Bronchial epithelial cell (primary cell): ENCODE results near the gene MPST. TPM values are rescaled to one million over a fixed set of nuclear protein-coding genes. Genes with fewer than 3 reads are reported as not detected.

Source experiments
- DNase-seq: peaks from one replicate; pipeline ENCODE4 v3.0.0-alpha.2; 2010; ENCODE audit warnings: low read depth
- FAIRE-seq: peaks from 2 replicates; lab custom pipeline; 2011; peaks lifted over from hg19 to GRCh38; lab: Jason Lieb, UNC
- H3K27me3 ChIP-seq: 2 replicates; pipeline ENCODE4 v1.5.1; 2011; ENCODE audit warnings: low read length; ENCODE audit not compliant: control insufficient read depth, insufficient read depth
- H3K36me3 ChIP-seq: 2 replicates; pipeline ENCODE4 v1.5.1; 2011; ENCODE audit warnings: low read length; ENCODE audit not compliant: control insufficient read depth, insufficient read depth
- H3K4me3 ChIP-seq: 2 replicates; pipeline ENCODE4 v1.5.1; 2011; ENCODE audit warnings: mild to moderate bottlenecking, low read depth, low read length, control low read depth
- total RNA-seq: library from RNA; depleted of rRNA; stranded (reverse); fragments of >200 nt; gene quantifications from 2 replicates; pipeline ENCODE4 v1.2.1, GENCODE V29; 2014
- TF ChIP-seq, protein P1 (sequence below): IDR thresholded peaks from 2 replicates; pipeline ENCODE4 v1.5.1; 2011; ENCODE audit warnings: mild to moderate bottlenecking, moderate library complexity, low read length, control low read depth, inconsistent platforms; ENCODE audit not compliant: insufficient read depth, severe bottlenecking

Gene MPST
- total RNA-seq, 1 donor from 2014 or later = 121 TPM

GRCh38 chr22:37065180-37065579, 45.6 kb downstream of the MPST start:
- H3K4me3 ChIP-seq = no peak overlapping the region
- no peak for FAIRE-seq
- peaks cover 5% of the 10 kb centered on the region for H3K27me3 ChIP-seq
- DNase-seq = no peak
- H3K36me3 ChIP-seq = no peaks in the 10 kb centered on the region
- TF ChIP-seq, protein P1, sequence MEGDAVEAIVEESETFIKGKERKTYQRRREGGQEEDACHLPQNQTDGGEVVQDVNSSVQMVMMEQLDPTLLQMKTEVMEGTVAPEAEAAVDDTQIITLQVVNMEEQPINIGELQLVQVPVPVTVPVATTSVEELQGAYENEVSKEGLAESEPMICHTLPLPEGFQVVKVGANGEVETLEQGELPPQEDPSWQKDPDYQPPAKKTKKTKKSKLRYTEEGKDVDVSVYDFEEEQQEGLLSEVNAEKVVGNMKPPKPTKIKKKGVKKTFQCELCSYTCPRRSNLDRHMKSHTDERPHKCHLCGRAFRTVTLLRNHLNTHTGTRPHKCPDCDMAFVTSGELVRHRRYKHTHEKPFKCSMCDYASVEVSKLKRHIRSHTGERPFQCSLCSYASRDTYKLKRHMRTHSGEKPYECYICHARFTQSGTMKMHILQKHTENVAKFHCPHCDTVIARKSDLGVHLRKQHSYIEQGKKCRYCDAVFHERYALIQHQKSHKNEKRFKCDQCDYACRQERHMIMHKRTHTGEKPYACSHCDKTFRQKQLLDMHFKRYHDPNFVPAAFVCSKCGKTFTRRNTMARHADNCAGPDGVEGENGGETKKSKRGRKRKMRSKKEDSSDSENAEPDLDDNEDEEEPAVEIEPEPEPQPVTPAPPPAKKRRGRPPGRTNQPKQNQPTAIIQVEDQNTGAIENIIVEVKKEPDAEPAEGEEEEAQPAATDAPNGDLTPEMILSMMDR = no peak

DNA sequence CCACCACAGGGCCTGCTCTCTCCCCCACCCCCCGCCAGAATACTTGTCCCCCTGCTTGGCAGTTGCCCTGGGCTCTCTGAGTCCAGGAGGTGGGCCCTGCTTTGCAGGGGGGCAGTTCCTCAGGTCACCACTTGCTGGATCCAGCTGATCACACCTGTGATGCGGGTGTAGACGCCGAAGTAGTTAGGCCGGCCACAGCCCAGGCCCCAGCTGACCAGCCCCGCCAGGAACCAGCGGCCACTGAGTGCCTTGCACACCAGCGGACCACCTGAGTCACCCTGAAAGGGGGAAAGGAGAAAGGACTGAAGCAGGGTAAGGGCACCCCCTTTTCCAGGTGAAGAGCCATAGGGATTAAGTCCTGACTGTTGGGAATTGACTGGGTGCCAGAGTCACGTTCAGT, 46.4 kb downstream of the MPST start:
- TF ChIP-seq, protein P1 = no peak
- no peaks in the 10 kb centered on the region for H3K36me3 ChIP-seq
- FAIRE-seq (no peak), DNase-seq (no peak)
- H3K4me3 ChIP-seq = no peak overlapping the region
- H3K27me3 ChIP-seq = peaks cover 6% of the 10 kb centered on the region

DNA sequence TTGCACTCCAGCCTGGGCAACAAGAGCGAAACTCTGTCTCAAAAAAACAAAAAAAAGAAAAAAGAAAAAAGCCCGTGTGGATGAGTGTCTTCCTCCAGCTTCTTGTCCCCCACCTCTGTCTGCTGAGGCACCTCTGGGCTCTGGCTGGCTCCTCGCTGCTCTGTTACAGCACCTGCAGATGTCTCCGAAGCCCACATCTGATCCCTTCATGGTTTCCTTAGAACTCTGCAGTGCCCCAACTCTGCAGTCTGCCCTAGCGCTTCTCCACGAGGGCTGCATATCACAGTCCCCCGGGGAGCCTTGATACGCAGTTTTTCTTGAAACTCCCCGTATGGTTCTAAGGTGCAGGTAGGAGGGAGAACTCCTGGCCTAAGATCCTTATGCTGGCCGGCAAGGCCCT, 47.9 kb downstream of the MPST start:
- TF ChIP-seq, protein P1 = no peak
- Histone ChIP-seq H3K27me3 (peaks cover 6% of the 10 kb centered on the region), H3K4me3 (no peak overlapping the region), H3K36me3 (no peaks in the 10 kb centered on the region)
- FAIRE-seq = no peak
- no peak for DNase-seq

DNA sequence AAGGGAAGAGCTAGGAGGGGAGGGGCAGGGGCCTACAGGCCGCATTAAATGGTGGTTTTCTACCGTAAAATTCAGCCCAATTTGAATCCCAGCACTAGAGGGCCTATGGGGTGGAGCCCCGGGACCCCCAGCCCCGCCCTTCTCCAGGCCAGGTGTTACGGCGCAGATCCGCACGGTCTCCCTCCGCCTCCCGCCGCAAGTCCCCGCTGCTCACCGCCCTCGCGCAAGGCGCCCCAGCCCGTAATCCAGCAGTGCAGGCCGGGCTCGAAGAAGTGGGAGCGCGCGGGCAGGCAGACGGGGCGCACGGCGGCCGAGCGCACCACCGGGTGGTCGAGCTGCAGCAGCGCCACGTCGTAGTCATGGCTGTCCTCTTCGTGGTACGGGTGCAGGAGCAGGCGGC, 49.3 kb downstream of the MPST start:
- peaks cover 6% of the 10 kb centered on the region for H3K27me3 ChIP-seq

GRCh38 chr22:37069319-37069718, 49.8 kb downstream of the MPST start:
- Histone ChIP-seq H3K27me3 (peaks cover 6% of the 10 kb centered on the region), H3K4me3 (no peak overlapping the region), H3K36me3 (no peaks in the 10 kb centered on the region)
- FAIRE-seq = no peak
- TF ChIP-seq, protein P1 = no peak
- DNase-seq = no peak

More for the DNA sequence above, 49.3 kb downstream of the MPST start:
- Histone ChIP-seq H3K36me3 (no peaks in the 10 kb centered on the region), H3K4me3 (no peak overlapping the region)
- FAIRE-seq (no peak), DNase-seq (no peak)
- TF ChIP-seq, protein P1 = no peak

DNA sequence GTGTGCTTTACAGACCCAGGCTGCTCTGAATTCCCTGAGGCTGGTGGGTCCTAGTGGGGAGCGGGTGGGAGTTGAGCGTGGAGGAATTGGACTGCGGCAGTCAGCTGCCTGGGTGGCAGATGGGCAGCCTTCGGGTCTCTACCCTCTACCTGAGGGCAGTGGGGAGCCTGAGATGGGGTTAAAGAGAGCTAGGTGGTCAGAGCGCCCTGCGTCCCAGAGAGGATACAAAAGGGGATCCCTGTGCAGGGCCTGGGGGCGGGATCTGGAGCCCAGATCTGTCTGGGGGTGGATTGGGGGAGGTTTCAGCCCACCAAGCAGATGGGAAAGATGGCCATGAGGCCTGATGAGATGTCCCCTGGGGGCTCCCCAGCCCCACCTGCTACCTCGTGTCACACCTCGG, 50.2 kb downstream of the MPST start:
- H3K36me3 ChIP-seq = no peaks in the 10 kb centered on the region
- H3K4me3 ChIP-seq = no peak overlapping the region
- peaks cover 6% of the 10 kb centered on the region for H3K27me3 ChIP-seq
- DNase-seq (no peak), FAIRE-seq (no peak)
- TF ChIP-seq, protein P1 = no peak
